IMR-90 (cell line): Measurements from ENCODE around the gene HPSE2.

ENCODE experiments used
- BHLHE40 ChIP-seq: fragments of 150-350 bp; IDR thresholded peaks from 2 replicates; pipeline ENCODE4 v1.6.1; 2016; ENCODE audit warnings: mild to moderate bottlenecking, low read depth, low read length
- MAFK ChIP-seq: IDR thresholded peaks from 2 replicates; pipeline ENCODE4 v1.6.1; 2012; ENCODE audit warnings: low read depth, low read length, improper control_type of control experiment
- NFE2L2 ChIP-seq: fragments of 150-350 bp; IDR thresholded peaks from 2 replicates; pipeline ENCODE4 v1.6.1; 2016; ENCODE audit warnings: low read depth, mild to moderate bottlenecking, low read length
- POLR2A ChIP-seq: IDR thresholded peaks from 2 replicates; pipeline ENCODE4 v1.6.1; 2012; ENCODE audit warnings: mild to moderate bottlenecking, low read depth, low read length
- RAD21 ChIP-seq: IDR thresholded peaks from 2 replicates; pipeline ENCODE4 v1.6.1; 2012; ENCODE audit warnings: low read length, improper control_type of control experiment
- RFX5 ChIP-seq: IDR thresholded peaks from 2 replicates; pipeline ENCODE4 v1.8.0; 2012; ENCODE audit warnings: low read depth, mild to moderate bottlenecking, low read length, moderate library complexity
- SMC3 ChIP-seq: fragments of 150-350 bp; IDR thresholded peaks from 2 replicates; pipeline ENCODE4 v1.6.1; 2016; ENCODE audit warnings: low read depth, mild to moderate bottlenecking, antibody characterized with exemption, low read length, moderate library complexity
- TF ChIP-seq, protein P1 (sequence below): conservative IDR thresholded peaks from 2 replicates; pipeline ENCODE4 v1.5.1; 2012; ENCODE audit warnings: mild to moderate bottlenecking, low read depth, low read length, improper control_type of control experiment
- TF ChIP-seq, protein P2 (sequence below): fragments of 150-350 bp; IDR thresholded peaks from 2 replicates; pipeline ENCODE4 v1.6.1; 2016; ENCODE audit warnings: low read depth, mild to moderate bottlenecking, low read length, moderate library complexity, borderline replicate concordance

DNA sequence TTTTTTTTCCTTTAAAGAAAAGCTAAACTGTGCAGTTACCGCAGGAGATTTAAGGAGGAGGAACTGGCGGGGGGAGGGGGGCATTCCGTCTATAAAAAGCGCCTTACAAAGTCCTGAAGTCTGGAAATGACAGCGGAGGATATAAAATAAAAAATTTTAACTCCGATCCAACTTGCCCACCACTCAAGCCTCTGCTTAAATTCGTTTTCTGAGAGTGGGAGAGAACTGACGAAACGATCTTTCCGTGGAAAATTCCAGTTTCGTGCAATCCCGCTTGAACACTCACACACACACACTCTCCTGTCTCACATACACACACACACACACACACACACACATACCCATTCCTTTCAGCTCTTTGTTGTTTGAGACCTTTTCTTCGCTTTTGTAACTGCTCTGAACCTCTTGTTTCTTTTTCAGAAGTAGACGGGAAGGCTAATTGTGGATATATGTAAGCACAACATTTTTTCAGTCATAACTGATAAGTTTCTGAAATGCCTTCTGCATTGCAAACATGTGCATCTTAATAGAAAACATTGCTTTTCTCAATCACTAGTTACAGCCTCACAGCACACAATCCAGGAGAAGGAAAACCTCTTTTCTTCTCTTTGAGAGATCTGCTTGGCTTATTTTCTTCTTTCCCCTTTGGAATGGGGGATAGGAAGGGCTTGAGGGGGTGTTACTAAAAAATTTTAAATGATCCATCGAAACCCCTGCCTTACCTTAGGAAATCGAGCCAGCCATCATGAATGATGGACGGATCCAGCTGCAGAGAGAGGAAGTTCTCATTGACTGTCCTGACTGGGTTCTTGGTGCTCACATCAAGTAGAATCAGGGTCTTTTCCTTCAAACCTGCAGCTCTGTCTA, 628 bp downstream of the HPSE2 start:
- TF ChIP-seq, protein P1, sequence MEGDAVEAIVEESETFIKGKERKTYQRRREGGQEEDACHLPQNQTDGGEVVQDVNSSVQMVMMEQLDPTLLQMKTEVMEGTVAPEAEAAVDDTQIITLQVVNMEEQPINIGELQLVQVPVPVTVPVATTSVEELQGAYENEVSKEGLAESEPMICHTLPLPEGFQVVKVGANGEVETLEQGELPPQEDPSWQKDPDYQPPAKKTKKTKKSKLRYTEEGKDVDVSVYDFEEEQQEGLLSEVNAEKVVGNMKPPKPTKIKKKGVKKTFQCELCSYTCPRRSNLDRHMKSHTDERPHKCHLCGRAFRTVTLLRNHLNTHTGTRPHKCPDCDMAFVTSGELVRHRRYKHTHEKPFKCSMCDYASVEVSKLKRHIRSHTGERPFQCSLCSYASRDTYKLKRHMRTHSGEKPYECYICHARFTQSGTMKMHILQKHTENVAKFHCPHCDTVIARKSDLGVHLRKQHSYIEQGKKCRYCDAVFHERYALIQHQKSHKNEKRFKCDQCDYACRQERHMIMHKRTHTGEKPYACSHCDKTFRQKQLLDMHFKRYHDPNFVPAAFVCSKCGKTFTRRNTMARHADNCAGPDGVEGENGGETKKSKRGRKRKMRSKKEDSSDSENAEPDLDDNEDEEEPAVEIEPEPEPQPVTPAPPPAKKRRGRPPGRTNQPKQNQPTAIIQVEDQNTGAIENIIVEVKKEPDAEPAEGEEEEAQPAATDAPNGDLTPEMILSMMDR, result no peak
- TF ChIP-seq RFX5 (no peak), POLR2A (no peak), NFE2L2 (no peak), RAD21 (no peak), BHLHE40 (no peak), SMC3 (no peak), MAFK (no peak)
- TF ChIP-seq, protein P2, sequence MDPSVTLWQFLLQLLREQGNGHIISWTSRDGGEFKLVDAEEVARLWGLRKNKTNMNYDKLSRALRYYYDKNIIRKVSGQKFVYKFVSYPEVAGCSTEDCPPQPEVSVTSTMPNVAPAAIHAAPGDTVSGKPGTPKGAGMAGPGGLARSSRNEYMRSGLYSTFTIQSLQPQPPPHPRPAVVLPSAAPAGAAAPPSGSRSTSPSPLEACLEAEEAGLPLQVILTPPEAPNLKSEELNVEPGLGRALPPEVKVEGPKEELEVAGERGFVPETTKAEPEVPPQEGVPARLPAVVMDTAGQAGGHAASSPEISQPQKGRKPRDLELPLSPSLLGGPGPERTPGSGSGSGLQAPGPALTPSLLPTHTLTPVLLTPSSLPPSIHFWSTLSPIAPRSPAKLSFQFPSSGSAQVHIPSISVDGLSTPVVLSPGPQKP, result no peak
